RCC 7860 (cell line): ENCODE measurements around the gene PELI2.

Experiments
- DNase-seq: peaks from one replicate; pipeline ENCODE4 v3.0.0-alpha.2; 2015; ENCODE audit warnings: low spot score
- FAIRE-seq: peaks from 2 replicates; lab custom pipeline; 2012; peaks lifted over from hg19 to GRCh38; lab: Jason Lieb, UNC

Gene PELI2

DNA sequence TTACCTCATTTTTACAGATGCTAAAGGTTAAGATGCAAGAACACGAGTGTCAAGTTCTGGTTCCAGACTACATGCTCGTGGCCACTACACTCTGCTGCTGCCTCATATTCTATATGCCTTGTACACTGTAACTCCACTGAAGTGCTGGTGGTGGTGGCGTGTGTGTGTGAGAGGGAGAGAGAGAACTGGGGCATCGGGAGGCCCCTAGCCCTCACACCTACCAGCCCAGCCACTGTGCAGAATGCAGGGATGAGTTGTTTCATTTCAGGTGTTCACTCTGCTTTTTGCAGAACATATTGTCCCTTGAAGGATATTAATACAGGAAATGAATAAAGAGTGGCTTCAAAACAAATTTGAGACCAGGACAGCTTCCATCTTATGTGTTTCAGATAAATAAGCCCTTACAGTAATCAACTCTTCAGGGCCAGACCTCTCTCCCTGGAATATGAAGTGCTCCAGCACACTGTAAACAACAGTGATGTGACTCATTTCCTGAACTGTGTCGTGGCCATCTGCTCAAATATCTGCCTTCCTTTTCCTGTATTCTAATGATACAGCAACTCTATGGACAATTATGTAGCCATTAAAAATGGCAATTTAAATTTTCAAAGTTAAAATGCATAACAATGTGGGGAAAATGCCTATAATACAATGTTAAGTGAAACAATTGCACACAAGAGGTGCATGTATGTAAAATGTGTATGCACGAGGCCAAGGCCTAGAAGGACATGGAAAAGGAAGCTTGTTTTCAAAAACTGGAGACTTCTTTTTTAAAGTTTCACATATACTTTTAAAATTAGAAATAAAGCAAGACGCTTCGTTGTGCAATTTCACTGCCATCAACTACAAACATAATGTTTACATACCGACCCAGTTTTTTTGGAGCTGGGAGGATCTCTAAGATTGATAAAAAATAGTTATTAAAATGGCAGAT, 215.4 kb downstream of the PELI2 start:
- DNase-seq (peak; percentile 4), FAIRE-seq (no peak)

DNA sequence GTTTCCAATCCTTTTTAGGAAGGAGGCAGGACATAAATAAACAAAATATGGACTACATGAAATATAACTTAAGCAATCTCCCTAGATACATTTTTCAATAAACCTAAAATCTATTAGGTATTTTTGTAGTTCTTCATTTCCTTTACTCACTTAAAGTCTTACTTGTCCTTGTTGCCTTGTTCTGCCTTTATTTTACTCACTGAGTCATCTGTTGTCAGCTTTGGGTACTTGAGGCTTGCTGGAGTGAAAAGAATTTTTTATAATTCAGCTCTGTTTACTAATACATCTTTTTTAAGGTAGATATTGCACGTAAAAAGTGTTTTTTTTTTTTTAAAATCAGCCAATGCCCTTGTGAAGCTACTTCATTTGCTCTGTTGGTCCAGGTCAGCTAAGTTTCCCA, 216.2 kb downstream of the PELI2 start:
- DNase-seq: no peak
- FAIRE-seq: no peak

DNA sequence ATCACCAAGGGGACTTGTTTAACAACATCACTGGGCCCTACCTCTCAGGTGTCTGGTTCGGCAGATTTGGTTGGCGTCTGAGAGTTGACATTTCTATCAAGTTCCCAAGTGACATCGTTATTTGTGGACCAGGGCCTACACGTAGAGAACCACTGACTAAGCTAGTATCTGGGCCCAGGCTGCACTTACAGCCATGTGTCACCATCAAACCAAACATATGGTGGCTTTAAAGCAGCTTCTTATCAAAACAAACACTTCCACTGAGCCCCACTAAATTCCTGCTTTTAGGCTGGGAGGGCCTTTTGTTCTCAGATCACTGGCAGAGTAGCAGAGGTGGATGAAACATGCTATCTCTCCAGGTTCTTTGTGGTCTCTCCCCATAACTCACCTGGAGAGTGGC, 220.5 kb downstream of the PELI2 start:
- DNase-seq: no peak
- no peak for FAIRE-seq

DNA sequence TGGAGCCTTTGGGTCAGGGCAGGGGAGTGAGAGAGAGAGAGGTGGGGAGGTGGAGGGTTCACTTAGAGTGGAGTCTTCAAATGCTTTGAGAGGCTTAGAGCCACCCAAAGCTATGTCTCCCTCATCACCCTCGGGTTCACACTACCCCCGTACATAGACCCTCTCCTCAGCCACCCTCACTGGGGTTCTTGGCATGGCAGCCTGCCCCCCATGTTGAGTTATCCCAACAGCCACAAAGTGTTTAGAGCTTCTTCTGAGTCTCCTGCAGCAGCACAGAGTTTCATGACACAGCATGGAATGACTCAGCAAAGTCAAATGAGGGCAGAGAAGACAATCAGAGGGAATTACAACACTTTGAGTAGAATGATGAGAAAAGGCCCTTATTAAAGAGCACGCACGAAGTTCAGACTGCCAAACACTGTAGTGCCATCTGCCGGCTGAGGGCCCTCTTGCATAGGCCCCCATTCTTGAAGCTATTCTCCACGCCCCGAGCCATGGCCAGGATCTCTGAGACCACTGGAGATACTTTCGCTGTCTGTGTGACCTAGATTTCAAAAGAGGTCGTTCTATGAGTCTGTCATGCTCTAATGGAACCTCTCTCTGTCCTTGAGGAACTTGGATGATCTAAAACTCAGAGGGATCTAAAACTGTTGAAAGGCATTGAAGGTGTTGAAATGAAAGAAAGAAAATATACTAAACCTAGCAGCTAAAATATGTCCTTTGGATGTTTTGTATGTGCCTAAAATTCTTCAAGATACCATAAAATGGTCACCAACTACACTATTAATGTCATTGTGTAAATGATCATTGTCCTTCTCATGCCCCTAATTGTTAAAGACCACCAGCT, 221.9 kb downstream of the PELI2 start:
- peak; percentile 34 for DNase-seq
- FAIRE-seq: no peak

GRCh38 chr14:56340932-56341331, 222.7 kb downstream of the PELI2 start:
- FAIRE-seq (no peak), DNase-seq (no peak)

DNA sequence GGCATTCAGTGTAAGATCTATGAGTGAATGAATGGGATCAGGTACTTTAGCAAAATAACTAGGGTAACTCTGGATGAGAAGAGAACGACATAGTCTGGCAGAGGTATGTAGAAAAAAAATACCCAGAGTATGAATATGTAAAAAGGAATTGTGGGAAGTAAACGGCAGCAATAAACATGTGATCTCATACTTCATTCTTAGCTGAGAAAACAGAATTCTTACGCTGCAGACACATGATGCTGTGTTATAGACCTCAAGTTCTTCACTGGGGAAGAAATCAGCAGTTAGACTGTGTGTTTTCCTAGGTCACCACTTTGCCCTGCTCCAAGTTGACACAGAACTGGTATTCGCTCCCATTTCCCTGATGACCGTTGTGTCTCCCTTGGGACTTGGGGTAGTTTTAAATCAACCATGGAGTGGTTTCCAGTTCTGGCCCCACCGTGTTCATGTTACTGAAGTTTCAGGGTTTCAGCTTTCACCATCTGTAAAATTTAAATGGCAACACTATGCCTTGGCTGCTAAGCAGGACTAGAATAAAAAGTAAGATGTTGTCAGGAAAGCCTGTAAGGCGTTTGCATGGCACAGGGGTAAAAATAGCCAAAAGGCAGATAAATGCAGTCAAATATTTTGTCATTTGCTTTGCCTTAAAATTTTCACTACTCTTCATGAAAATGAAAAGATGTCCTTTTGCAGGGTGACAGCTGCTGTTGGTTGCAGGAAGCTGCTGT, 223.7 kb downstream of the PELI2 start:
- DNase-seq (no peak), FAIRE-seq (no peak)

GRCh38 chr14:56342494-56342942, 224.3 kb downstream of the PELI2 start:
- DNase-seq (no peak), FAIRE-seq (no peak)

- no peak for DNase-seq
- FAIRE-seq: no peak
These were observed 231.7 kb downstream of the PELI2 start for GRCh38 chr14:56349960-56350359.
